Thyroid gland (tissue), 4 donors: ENCODE results near the gene PDLIM4. TPM values are rescaled to one million over a fixed set of nuclear protein-coding genes. Genes with fewer than 3 reads are reported as not detected.

Experiments
- DNase-seq, 2 donors: peaks; one replicate each; pipeline ENCODE4 v3.0.0-alpha.2; 2019
- H3K27ac ChIP-seq, 3 donors: fragments of 200-600 bp; sonication (generic); 1 replicate in 2 of 3; 2 replicates in 1 of 3; pipeline ENCODE4 v1.5.1; 2016 to 2019; ENCODE audit warnings: mild to moderate bottlenecking in 1 of 3, moderate library complexity in 1 of 3
- H3K27me3 ChIP-seq: fragments of 200-600 bp; sonication (generic); one replicate; pipeline ENCODE4 v1.5.1; 2019
- H3K36me3 ChIP-seq, 2 donors: fragments of 200-600 bp; sonication (generic); one replicate each; pipeline ENCODE4 v1.5.1; 2016 to 2019
- H3K4me1 ChIP-seq, 2 donors: fragments of 200-600 bp; sonication (generic); one replicate each; pipeline ENCODE4 v1.5.1; 2017 to 2019
- H3K4me3 ChIP-seq, 3 donors: fragments of 200-600 bp; sonication (generic); replicated peaks in 1 of 3; 1 replicate in 2 of 3; 2 replicates in 1 of 3; pipeline ENCODE4 v1.5.1; 2016; ENCODE audit warnings: mild to moderate bottlenecking in 1 of 3
- H3K9me3 ChIP-seq: fragments of 200-600 bp; sonication (generic); one replicate; pipeline ENCODE4 v1.5.1; 2017
- CTCF ChIP-seq, 6 experiments: fragments of 200-600 bp in 3 of 6; fragments of 450-650 bp in 3 of 6; sonication (generic) in 3 of 6; IDR thresholded peaks; one replicate each; pipeline ENCODE4 v1.5.1; 2016 to 2019; ENCODE audit warnings: antibody characterized with exemption in 6 of 6, mild to moderate bottlenecking in 2 of 6, inconsistent platforms in 1 of 6, moderate library complexity in 1 of 6
- POLR2A ChIP-seq, 2 donors: fragments of 450-650 bp; IDR thresholded peaks; one replicate each; pipeline ENCODE4 v1.6.1; 2017; ENCODE audit warnings: antibody characterized with exemption in 2 of 2, mild to moderate bottlenecking in 2 of 2, moderate library complexity in 1 of 2
- WGBS, 2 donors: methylation state at CpG; one replicate each; pipeline ENCODE4 v1.1.5; 2017; 5-methylcytosine and 5-hydroxymethylcytosine counted together
- intact Hi-C: fragments of 100-400 bp; cut with DNase I; formaldehyde crosslinking; loops from one replicate; pipeline ENCODE4 v1.15.1; 2023
- total RNA-seq, 4 donors: library from RNA; depleted of rRNA; stranded (reverse); fragments of >200 nt; gene quantifications; one replicate each; pipeline ENCODE4 v1.2.3, GENCODE V29; 2016

Gene PDLIM4
- total RNA-seq, 4 donors from 2014 or later = 6.0 to 25.4 (median 13.3) TPM

GRCh38 chr5:132251220-132251725 lies 6.2 kb upstream of the PDLIM4 start:
- no peak for DNase-seq
- H3K9me3 ChIP-seq = no peaks in the 10 kb centered on the region
- H3K27me3 ChIP-seq = no peaks in the 10 kb centered on the region
- peaks cover 16 to 24% of the 10 kb centered on the region in 2 donors for H3K4me1 ChIP-seq
- TF ChIP-seq CTCF (IDR thresholded peaks at IDR 0.05) (no peak), POLR2A (IDR thresholded peaks at IDR 0.05) (no peak)
- H3K36me3 ChIP-seq = no peaks in the 10 kb centered on the region
- intact Hi-C loops = no loop called here
- WGBS, 2 donors = 93 to 95% methylated on average over 3 to 5 of the region's 10 CpGs
- no peak overlapping the region for H3K27ac ChIP-seq
- no peak overlapping the region for H3K4me3 ChIP-seq

- intact Hi-C loops = no loop called here
- no peaks in the 10 kb centered on the region for H3K36me3 ChIP-seq
- H3K27me3 ChIP-seq = no peaks in the 10 kb centered on the region
- no peak for DNase-seq
- H3K27ac ChIP-seq = no peak overlapping the region
- peaks cover 19 to 32% of the 10 kb centered on the region in 2 donors for H3K4me1 ChIP-seq
- TF ChIP-seq POLR2A (IDR thresholded peaks at IDR 0.05) (no peak), CTCF (IDR thresholded peaks at IDR 0.05) (no peak)
- H3K4me3 ChIP-seq = no peak overlapping the region
- 80% methylated on average over 3 to 4 of the region's 4 CpGs for WGBS, 2 donors
- no peaks in the 10 kb centered on the region for H3K9me3 ChIP-seq
These were observed 4.5 kb upstream of the PDLIM4 start for GRCh38 chr5:132253008-132253441.

- no peak for DNase-seq
- intact Hi-C loops = no loop called here
- 95% methylated on average over 6 to 8 of the region's 8 CpGs for WGBS, 2 donors
- Histone ChIP-seq H3K4me1 (peaks cover 26 to 37% of the 10 kb centered on the region in 2 donors), H3K9me3 (no peaks in the 10 kb centered on the region), H3K4me3 (no peak overlapping the region), H3K36me3 (no peaks in the 10 kb centered on the region), H3K27me3 (no peaks in the 10 kb centered on the region), H3K27ac (peak overlapping the region in 2 of 3 donors; percentile 40 to 56)
- TF ChIP-seq POLR2A (IDR thresholded peaks at IDR 0.05) (no peak), CTCF (IDR thresholded peaks at IDR 0.05) (no peak)
These were observed 3.8 kb upstream of the PDLIM4 start for GRCh38 chr5:132253452-132254320.

- peak overlapping the region in 2 of 3 donors; percentile 40 to 56 for H3K27ac ChIP-seq
- H3K36me3 ChIP-seq = no peaks in the 10 kb centered on the region
- H3K9me3 ChIP-seq = no peaks in the 10 kb centered on the region
- H3K27me3 ChIP-seq = no peaks in the 10 kb centered on the region
- peaks cover 32 to 44% of the 10 kb centered on the region in 2 donors for H3K4me1 ChIP-seq
- intact Hi-C loops = no loop called here
- no peak overlapping the region for H3K4me3 ChIP-seq
- TF ChIP-seq POLR2A (IDR thresholded peaks at IDR 0.05) (no peak), CTCF (IDR thresholded peaks at IDR 0.05) (no peak)
- DNase-seq = peak; percentile 75 to 88
- 56 to 58% methylated on average over 3 to 7 of the region's 7 CpGs for WGBS, 2 donors
These were observed 3.0 kb upstream of the PDLIM4 start for GRCh38 chr5:132254321-132254977.
